Esophagus squamous epithelium (tissue), 5 donors: ENCODE results near the gene MEF2C. TPM values are rescaled to one million over a fixed set of nuclear protein-coding genes. Genes with fewer than 3 reads are reported as not detected.
A peak's percentile ranks its signal among the peaks of the same experiment; 100 is the strongest.

Source experiments
- DNase-seq: peaks from one replicate; lab custom pipeline; 2025; lab: John Stamatoyannopoulos, UW
- H3K27ac ChIP-seq, 4 donors: fragments of 200-600 bp; sonication (generic); one replicate each; pipeline ENCODE4 v1.5.1; 2016 to 2019; ENCODE audit warnings: mild to moderate bottlenecking in 1 of 4
- H3K27me3 ChIP-seq, 4 donors: fragments of 200-600 bp; sonication (generic); 1 replicate in 3 of 4; 2 replicates in 1 of 4; pipeline versions ENCODE4 v1.5.1 to v1.6.0; 2017 to 2021; ENCODE audit warnings: antibody characterized with exemption in 1 of 4
- H3K36me3 ChIP-seq, 3 donors: fragments of 200-600 bp; sonication (generic); one replicate each; pipeline ENCODE4 v1.5.1; 2016 to 2019
- H3K4me1 ChIP-seq, 3 donors: fragments of 200-600 bp; sonication (generic); one replicate each; pipeline ENCODE4 v1.5.1; 2017 to 2019
- H3K4me3 ChIP-seq, 4 donors: fragments of 200-600 bp; sonication (generic); 1 replicate in 3 of 4; 2 replicates in 1 of 4; pipeline ENCODE4 v1.5.1; 2016 to 2019; ENCODE audit warnings: mild to moderate bottlenecking in 2 of 4, moderate library complexity in 1 of 4
- H3K9me3 ChIP-seq, 3 donors: fragments of 200-600 bp; sonication (generic); one replicate each; pipeline ENCODE4 v1.5.1; 2016 to 2019
- CTCF ChIP-seq, 6 experiments: fragments of 450-650 bp in 4 of 6; fragments of 200-600 bp in 2 of 6; sonication (generic) in 2 of 6; IDR thresholded peaks; one replicate each; pipeline ENCODE4 v1.5.1; 2016 to 2019; ENCODE audit warnings: antibody characterized with exemption in 6 of 6, mild to moderate bottlenecking in 4 of 6, moderate library complexity in 4 of 6
- POLR2A ChIP-seq, 4 donors: fragments of 450-650 bp; IDR thresholded peaks; one replicate each; pipeline ENCODE4 v1.6.1; 2017; ENCODE audit warnings: antibody characterized with exemption in 4 of 4, mild to moderate bottlenecking in 4 of 4, moderate library complexity in 3 of 4
- WGBS, 2 donors: methylation state at CpG; one replicate each; pipeline ENCODE4 v1.1.5; 2018; 5-methylcytosine and 5-hydroxymethylcytosine counted together
- intact Hi-C: fragments of 100-400 bp; cut with DNase I; formaldehyde crosslinking; loops from one replicate; pipeline ENCODE4 v1.15.0; 2022
- total RNA-seq, 4 donors: library from RNA; depleted of rRNA; stranded (reverse); fragments of >200 nt; gene quantifications; one replicate each; pipeline ENCODE4 v1.1.0, GENCODE V29; 2016
- donor health status: DM: yes; HTN: yes; CAD: no.

Gene MEF2C
- total RNA-seq, 4 donors from 2014 or later, result 3.1 to 17.5 (median 9.9) TPM

GRCh38 chr5:88768411-88768810 is 114.6 kb downstream of the MEF2C start:
- no peak for TF ChIP-seq POLR2A (IDR thresholded peaks at IDR 0.05)
- no peak for TF ChIP-seq CTCF (IDR thresholded peaks at IDR 0.05)
- 82 to 83% methylated on average over 3 of the region's 3 CpGs for WGBS, 2 donors
- Histone ChIP-seq H3K9me3 (no peaks in the 10 kb centered on the region), H3K4me1 (no peaks in the 10 kb centered on the region), H3K27ac (no peak overlapping the region), H3K4me3 (no peak overlapping the region), H3K27me3 (no peaks in the 10 kb centered on the region), H3K36me3 (peaks cover 0 to 4% (median 0%) of the 10 kb centered on the region in 3 donors)
- intact Hi-C loops, result no loop called here
- DNase-seq, result no peak

GRCh38 chr5:88765798-88766197 is 117.2 kb downstream of the MEF2C start:
- no peak overlapping the region for H3K4me3 ChIP-seq
- H3K27ac ChIP-seq, result no peak overlapping the region
- no peaks in the 10 kb centered on the region for H3K27me3 ChIP-seq
- TF ChIP-seq POLR2A (IDR thresholded peaks at IDR 0.05) (no peak), CTCF (IDR thresholded peaks at IDR 0.05) (no peak)
- 76 to 84% methylated on average over 7 of the region's 7 CpGs for WGBS, 2 donors
- no peaks in the 10 kb centered on the region for H3K4me1 ChIP-seq
- H3K9me3 ChIP-seq, result no peaks in the 10 kb centered on the region
- intact Hi-C loops, result no loop called here
- no peaks in the 10 kb centered on the region for H3K36me3 ChIP-seq
- DNase-seq, result no peak

- intact Hi-C loops, result no loop called here
- H3K27me3 ChIP-seq, result no peaks in the 10 kb centered on the region
- H3K27ac ChIP-seq, result no peak overlapping the region
- H3K4me3 ChIP-seq, result no peak overlapping the region
- no peaks in the 10 kb centered on the region for H3K36me3 ChIP-seq
- TF ChIP-seq POLR2A (IDR thresholded peaks at IDR 0.05) (no peak), CTCF (IDR thresholded peaks at IDR 0.05) (no peak)
- DNase-seq, result no peak
- H3K9me3 ChIP-seq, result no peaks in the 10 kb centered on the region
- H3K4me1 ChIP-seq, result no peaks in the 10 kb centered on the region
- 78 to 82% methylated on average over 2 of the region's 2 CpGs for WGBS, 2 donors
Measured at GRCh38 chr5:88765171-88765570, 117.8 kb downstream of the MEF2C start.

GRCh38 chr5:88761939-88762338 is 121.0 kb downstream of the MEF2C start:
- Histone ChIP-seq H3K4me3 (no peak overlapping the region), H3K4me1 (no peaks in the 10 kb centered on the region), H3K36me3 (no peaks in the 10 kb centered on the region), H3K9me3 (no peaks in the 10 kb centered on the region), H3K27ac (peak overlapping the region in 1 of 4 donors; percentile 13), H3K27me3 (no peaks in the 10 kb centered on the region)
- no peak for DNase-seq
- whole genome bisulfite sequencing, 2 donors, result 59 to 65% methylated on average over 1 to 2 of the region's 2 CpGs
- intact Hi-C loops, result no loop called here
- TF ChIP-seq CTCF (IDR thresholded peaks at IDR 0.05) (no peak), POLR2A (IDR thresholded peaks at IDR 0.05) (no peak)

- Histone ChIP-seq H3K27me3 (no peaks in the 10 kb centered on the region), H3K36me3 (no peaks in the 10 kb centered on the region), H3K4me3 (no peak overlapping the region), H3K9me3 (no peaks in the 10 kb centered on the region), H3K4me1 (no peaks in the 10 kb centered on the region), H3K27ac (peak overlapping the region in 2 of 4 donors; percentile 2 to 13)
- 60 to 64% methylated on average over 8 of the region's 8 CpGs for WGBS, 2 donors
- DNase-seq, result no peak
- intact Hi-C loops, result no loop called here
- TF ChIP-seq POLR2A (IDR thresholded peaks at IDR 0.05), result no peak
- no peak for TF ChIP-seq CTCF (IDR thresholded peaks at IDR 0.05)
Measured at GRCh38 chr5:88761269-88761850, 121.6 kb downstream of the MEF2C start.
